Suprapubic skin (tissue), 4 donors: ENCODE results near the gene PHTF2.

ENCODE experiments used
- EP300 ChIP-seq: sonication (generic); formaldehyde crosslinking; IDR thresholded peaks from one replicate; pipeline ENCODE4 v1.6.1; 2017; ENCODE audit warnings: antibody characterized with exemption
- POLR2A ChIP-seq, 2 donors: fragments of 450-650 bp; IDR thresholded peaks; one replicate each; pipeline ENCODE4 v1.6.1; 2017; ENCODE audit warnings: antibody characterized with exemption in 2 of 2, mild to moderate bottlenecking in 2 of 2, moderate library complexity in 2 of 2
- POLR2AphosphoS5 ChIP-seq, 3 donors: sonication (generic); formaldehyde crosslinking; IDR thresholded peaks; one replicate each; pipeline ENCODE4 v1.6.1; 2017; ENCODE audit warnings: antibody characterized with exemption in 3 of 3
- TF ChIP-seq, protein P1 (sequence below), 2 donors: fragments of 200-600 bp in 1 of 2; fragments of 450-650 bp in 1 of 2; sonication (generic) in 1 of 2; IDR thresholded peaks; one replicate each; pipeline ENCODE4 v1.5.1; 2016 to 2019; ENCODE audit warnings: antibody characterized with exemption in 2 of 2, mild to moderate bottlenecking in 1 of 2, moderate library complexity in 1 of 2

DNA sequence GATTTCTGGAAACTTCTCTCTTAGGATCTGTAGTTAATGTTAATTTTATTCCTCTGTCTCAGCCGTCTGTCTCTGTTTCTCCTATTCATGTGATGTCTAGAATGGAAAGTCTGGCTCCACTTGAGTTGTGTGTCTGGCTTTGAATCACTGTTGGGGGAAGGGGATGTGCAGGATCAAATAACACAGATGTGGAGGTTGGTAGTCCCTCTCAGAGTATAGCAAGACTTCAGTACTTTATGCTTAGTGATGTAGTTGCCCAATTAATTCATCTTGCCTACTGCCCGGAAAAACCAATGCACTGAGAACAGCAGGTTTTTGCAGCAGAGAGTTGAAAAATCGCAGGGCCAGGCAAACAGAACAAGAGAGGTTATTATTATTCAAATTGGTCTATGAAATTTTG lies 79.2 kb downstream of the PHTF2 start:
- TF ChIP-seq, protein P1, sequence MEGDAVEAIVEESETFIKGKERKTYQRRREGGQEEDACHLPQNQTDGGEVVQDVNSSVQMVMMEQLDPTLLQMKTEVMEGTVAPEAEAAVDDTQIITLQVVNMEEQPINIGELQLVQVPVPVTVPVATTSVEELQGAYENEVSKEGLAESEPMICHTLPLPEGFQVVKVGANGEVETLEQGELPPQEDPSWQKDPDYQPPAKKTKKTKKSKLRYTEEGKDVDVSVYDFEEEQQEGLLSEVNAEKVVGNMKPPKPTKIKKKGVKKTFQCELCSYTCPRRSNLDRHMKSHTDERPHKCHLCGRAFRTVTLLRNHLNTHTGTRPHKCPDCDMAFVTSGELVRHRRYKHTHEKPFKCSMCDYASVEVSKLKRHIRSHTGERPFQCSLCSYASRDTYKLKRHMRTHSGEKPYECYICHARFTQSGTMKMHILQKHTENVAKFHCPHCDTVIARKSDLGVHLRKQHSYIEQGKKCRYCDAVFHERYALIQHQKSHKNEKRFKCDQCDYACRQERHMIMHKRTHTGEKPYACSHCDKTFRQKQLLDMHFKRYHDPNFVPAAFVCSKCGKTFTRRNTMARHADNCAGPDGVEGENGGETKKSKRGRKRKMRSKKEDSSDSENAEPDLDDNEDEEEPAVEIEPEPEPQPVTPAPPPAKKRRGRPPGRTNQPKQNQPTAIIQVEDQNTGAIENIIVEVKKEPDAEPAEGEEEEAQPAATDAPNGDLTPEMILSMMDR (IDR thresholded peaks at IDR 0.05): no peak
- TF ChIP-seq POLR2A (IDR thresholded peaks at IDR 0.05): no peak
- no peak for TF ChIP-seq POLR2AphosphoS5 (IDR thresholded peaks at IDR 0.05)
- no peak for TF ChIP-seq EP300
